ENCODE data around the gene TRIP12.
A peak's percentile ranks its signal among the peaks of the same experiment; 100 is the strongest.
"Not testable (repeated sequence)": the region's sequence is repeated elsewhere in the genome, so short reads cannot be mapped to it uniquely, and the experiment has no call there.

The TRIP12 gene

GRCh38 chr2:229921892-229922448 lies at the start of gene TRIP12:
TSS of gene TRIP12 (minus strand) at chr2:229922009. CDS start at chr2:229880079, 41,930 bp downstream.
- peak; percentile 76 to 86 (median 76) for DNase-seq (ENCODE audit: low read depth in 2 of 3, low spot score in 2 of 3)

DNA sequence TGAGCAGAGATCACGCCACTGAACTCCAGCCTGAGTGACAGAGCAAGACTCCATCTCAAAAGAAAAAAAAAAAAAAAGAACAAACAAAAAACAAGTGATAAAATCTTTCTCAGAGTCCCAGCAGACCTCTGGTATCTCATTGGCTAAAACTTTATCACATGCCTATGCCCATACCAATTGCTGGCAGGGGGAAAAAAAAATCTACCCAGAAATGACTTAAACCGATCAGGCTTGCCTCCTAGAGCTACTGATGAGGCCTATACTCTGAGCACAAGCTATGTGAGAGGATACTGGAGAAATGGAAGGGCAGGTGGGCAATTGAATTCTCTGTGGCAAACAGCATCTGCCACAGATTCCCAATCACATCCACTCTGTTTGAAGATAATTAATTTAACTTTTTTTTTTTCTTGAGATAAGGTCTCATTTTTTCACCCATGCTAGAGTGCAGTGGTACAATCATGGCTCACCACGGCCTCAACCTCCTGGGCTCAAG lies 49.5 kb upstream of the TRIP12 start:
- no peak for DNase-seq (ENCODE audit: low read depth in 2 of 3, low spot score in 2 of 3)

DNA sequence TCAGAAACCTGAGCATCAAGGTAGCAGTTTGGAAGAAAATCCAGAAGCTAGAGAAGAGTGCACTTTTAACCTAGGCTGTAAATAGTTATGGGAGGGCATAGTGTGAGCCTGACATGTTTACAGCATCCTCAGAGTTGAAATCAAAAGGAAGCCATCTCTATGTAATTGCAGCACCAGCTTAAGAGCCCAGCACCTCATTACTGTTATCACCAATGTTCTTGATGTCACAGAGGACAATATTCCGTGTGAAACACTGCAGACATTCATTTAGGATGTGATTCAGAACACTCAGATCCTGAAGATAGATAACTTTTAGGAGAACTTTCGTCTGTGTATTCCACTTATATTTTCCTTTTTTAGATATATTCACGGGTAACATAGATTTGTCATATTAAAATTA lies 48.6 kb upstream of the TRIP12 start:
- DNase-seq (ENCODE audit: low read depth in 2 of 3, low spot score in 2 of 3) = no peak

GRCh38 chr2:229969921-229970320 lies 48.1 kb upstream of the TRIP12 start:
- no peak for DNase-seq (ENCODE audit: low read depth in 2 of 3, low spot score in 2 of 3)

DNA sequence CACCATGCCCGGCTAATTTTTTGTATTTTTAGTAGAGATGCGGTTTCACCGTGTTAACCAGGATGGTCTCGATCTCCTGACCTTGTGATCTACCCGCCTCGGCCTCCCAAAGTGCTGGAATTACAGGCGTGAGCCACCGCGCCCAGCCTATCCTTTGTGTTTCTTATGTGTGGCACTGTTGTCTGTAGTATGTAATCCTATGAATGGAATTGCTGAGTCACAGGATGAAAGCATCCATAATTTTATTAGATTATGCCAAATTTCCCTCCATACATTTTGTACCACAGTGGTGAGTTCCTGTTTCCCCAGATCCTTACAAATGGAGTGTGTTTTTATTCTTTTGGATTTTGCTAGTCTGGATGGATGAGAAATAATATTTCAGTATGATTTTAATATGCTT lies 41.8 kb upstream of the TRIP12 start:
- DNase-seq (ENCODE audit: low read depth in 2 of 3, low spot score in 2 of 3) = not testable (repeated sequence)

- DNase-seq (ENCODE audit: low read depth in 2 of 3, low spot score in 2 of 3) = no peak
These were observed 34.7 kb upstream of the TRIP12 start for GRCh38 chr2:229956491-229956890.

DNA sequence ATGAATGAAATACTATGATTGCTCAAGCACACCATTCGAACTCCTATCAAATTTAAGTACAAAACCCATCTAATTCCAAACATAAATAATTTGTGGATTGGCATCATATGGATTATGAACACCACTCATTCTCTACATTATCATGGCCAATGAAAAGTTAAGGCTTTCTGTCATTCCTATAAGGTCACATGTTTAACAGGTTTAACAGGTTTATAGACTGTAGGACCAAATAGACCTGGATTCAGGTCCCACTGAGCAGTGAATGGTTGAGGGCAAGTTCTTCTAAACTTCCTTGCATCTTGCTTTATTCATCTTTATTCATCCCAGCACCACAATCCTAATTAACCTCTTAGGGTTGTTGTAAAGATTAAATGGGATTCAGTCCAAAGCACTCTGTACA lies 33.9 kb upstream of the TRIP12 start:
- DNase-seq (ENCODE audit: low read depth in 2 of 3, low spot score in 2 of 3) = no peak

GRCh38 chr2:229952256-229952835 lies 30.5 kb upstream of the TRIP12 start:
- DNase-seq (ENCODE audit: low read depth in 2 of 3, low spot score in 2 of 3) = no peak

GRCh38 chr2:229947544-229947943 lies 25.7 kb upstream of the TRIP12 start:
- no peak for DNase-seq (ENCODE audit: low read depth in 2 of 3, low spot score in 2 of 3)

DNA sequence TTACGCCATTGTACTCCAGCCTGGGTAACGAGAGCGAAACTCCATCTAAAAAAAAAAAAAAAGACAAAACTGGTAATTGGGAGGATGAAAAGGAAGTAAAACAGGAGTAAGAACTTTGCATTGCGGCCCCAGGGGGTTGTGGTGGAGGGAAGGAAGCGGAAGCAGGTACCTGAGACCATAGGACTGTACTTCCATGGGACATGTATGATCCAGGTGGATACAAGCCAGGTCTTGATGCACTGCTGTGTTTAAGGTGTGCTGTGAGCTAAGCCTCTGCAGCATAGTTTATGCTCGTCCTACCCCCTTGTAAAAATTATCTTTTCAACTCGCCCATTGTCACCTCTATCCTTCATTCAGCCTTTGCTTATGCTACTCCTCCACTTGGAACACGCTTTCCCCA lies 24.2 kb upstream of the TRIP12 start:
- DNase-seq (ENCODE audit: low read depth in 2 of 3, low spot score in 2 of 3) = no peak

DNA sequence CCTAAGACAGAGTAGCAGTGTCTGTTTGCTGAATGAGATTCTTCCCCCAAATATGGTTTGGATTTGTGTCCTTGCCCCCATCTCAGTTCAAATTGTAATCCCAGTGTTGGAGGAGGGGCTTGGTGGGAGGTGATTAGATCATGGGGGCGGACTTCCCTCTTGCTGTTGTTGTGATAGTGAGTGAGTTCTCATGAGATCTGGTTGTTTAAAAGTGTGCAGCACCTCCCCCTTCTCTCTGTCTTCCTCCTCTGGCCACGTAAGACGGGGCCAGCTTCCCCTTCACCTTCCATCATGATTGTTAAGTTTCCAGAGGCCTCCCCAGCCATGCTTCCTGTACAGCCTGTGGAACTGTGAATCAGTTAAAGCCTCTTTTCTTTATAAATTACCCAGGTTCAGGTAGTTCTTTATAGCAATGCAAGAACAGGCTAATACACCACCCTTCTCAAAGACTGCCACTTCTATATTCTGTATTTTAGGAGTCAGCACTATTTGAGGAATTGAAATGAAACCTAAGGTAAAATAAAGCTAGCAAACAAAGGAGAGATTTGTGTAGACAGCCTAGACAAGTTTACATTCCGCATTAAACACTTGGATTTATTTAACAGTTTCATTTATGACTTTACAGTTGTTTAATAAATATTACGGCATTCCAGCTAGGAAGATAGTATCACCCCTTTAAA lies 22.1 kb upstream of the TRIP12 start:
- DNase-seq (ENCODE audit: low read depth in 2 of 3, low spot score in 2 of 3) = no peak

GRCh38 chr2:229943171-229943570 lies 21.4 kb upstream of the TRIP12 start:
- no peak for DNase-seq (ENCODE audit: low read depth in 2 of 3, low spot score in 2 of 3)

GRCh38 chr2:229942671-229943070 lies 20.9 kb upstream of the TRIP12 start:
- no peak for DNase-seq (ENCODE audit: low read depth in 2 of 3, low spot score in 2 of 3)

GRCh38 chr2:229937537-229937936 lies 15.7 kb upstream of the TRIP12 start:
- no peak for DNase-seq (ENCODE audit: low read depth in 2 of 3, low spot score in 2 of 3)

DNA sequence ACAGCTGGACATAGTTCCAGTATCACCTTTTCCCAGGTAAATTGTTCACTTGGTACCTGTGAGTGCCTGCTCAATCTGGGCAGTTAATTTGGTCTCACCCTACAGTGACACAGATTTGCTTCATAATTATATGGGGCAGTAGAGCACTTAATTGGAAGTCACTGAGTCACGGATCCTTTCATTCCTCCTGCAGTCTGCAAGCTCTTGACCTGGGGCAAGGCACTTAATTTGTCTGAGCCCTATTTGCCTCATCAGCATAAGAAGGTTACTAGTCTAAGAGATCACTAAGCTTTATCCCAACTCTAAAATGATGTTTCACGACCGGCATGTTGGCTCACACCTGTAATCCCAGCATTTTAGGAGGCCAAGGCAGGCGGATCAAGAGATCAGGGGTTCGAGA lies 9.4 kb upstream of the TRIP12 start:
- no peak for DNase-seq (ENCODE audit: low read depth in 2 of 3, low spot score in 2 of 3)

DNA sequence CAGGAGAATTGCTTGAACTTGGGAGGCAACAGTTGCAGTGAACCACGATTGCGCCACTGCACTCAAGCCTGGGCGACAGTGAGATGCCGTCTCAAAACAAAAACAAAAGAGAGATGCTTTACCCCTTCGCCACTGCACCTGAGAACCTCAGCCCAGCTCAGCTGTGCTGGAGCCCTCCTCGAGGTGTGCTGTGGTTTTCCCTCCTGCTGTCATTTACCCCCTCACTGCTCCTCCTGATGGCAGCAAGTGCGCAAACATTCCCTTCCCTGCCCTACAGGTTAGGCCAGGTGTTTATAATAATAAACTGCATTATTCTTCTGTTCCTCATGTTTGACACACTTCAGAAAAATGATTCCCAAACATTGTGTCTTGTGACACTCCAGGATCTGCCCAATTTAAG lies 8.8 kb upstream of the TRIP12 start:
- no peak for DNase-seq (ENCODE audit: low read depth in 2 of 3, low spot score in 2 of 3)

- no peak for DNase-seq (ENCODE audit: low read depth in 2 of 3, low spot score in 2 of 3)
These were observed 6.1 kb upstream of the TRIP12 start for GRCh38 chr2:229927817-229928321.

GRCh38 chr2:229925201-229925600 lies 3.4 kb upstream of the TRIP12 start:
- DNase-seq (ENCODE audit: low read depth in 2 of 3, low spot score in 2 of 3) = no peak

DNA sequence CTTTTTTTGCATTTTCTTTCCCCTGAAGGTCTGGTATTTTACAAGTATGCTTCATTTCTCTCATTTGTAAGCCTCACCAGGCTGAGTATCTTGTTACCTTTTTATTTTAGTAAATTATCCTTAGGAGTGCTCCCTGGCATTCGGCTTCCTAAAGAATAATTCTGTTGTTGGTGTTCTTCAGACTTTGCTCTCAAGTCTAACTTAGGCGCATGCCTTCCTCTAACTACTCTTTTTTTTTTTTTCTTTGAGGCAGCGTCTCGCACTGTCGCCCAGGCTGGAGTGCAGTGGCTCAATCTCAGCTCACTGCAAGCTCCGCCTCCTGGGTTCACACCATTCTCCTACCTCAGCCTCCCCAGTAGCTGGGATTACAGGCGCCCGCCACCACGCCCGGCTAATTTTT lies 2.7 kb upstream of the TRIP12 start:
- not testable (repeated sequence) for DNase-seq (ENCODE audit: low read depth in 2 of 3, low spot score in 2 of 3)

DNA sequence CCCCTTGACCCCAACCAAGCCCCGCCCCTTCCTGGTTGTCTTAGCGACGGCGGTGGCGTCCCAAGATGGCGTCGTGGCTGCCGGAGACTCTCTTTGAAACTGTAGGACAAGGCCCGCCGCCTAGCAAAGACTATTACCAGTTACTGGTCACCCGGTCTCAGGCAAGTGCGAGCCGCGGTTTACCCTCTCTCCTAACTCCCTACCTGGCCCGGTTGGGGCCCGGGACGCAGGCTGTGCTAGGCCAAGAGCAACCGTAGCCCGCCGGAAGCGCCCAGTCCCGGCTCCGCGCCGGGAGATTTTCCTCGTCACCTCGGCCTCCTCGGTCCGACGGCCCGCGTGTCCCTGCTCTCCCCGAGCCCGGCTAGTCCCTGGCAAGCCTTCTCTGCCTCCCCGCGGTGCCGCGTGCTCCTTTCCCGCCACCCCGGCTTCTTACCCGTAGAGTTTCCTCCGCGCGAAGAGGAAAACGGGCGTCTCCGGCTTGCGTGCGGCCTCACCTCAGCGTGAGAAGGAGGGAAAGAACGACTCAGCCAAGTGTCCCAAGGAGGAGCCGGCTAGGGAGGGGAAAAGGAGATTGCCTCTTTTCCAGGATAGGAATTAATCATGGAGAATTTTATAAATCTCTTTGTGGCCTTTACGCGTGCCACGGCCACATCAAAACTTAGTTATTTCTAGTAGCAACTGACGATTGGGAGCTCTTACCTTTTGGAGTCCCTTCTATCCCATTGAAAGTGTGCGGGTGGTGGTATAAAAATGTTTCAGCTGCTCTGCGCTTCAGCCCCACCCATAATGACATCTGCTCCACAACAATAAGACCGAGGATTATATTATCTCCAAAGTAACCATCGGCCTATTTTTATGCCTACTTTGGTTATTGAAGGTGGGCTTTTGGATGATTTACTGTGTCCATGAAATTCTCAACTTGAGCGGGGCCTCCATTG lies 909 bp upstream of the TRIP12 start, which contains the start of gene FBXO36:
Gene FBXO36 (plus strand): TSS at position 55 of the 938 bp plus-strand sequence. CDS start 11 bp downstream, at position 66.
- peak in 2 of 3 experiments; percentile 29 to 44 for DNase-seq (ENCODE audit: low read depth in 2 of 3, low spot score in 2 of 3)

All from activated CD8-positive, alpha-beta memory T cell treated with anti-CD3 and anti-CD28 coated beads for 48 hours (primary cell).